ENCODE data around the gene ZNF549. TPM values are rescaled to one million over a fixed set of nuclear protein-coding genes. Genes with fewer than 3 reads are reported as not detected.
"Not testable (repeated sequence)": the region's sequence is repeated elsewhere in the genome, so short reads cannot be mapped to it uniquely, and the experiment has no call there.

Gene ZNF549
- polyA plus RNA-seq (ENCODE audit: insufficient read length in 12 of 12) = 10 to 100 TPM in 2 of 12 donors, 1 to 10 TPM in 9, not detected in 1; 6.0 to 11.0 (median 7.4) TPM
- long read RNA-seq, donor 1, full-length matches to known transcripts = 6 of 6 reads
- long read RNA-seq, donor 1, partial matches to known transcripts = 0 of 6 reads
- long read RNA-seq, donor 1, other reads (novel, unspliced or antisense) = 0 of 6 reads
- long read RNA-seq, donor 2, full-length matches to known transcripts = 2 of 8 reads
- long read RNA-seq, donor 2, partial matches to known transcripts = 6 of 8 reads
- long read RNA-seq, donor 2, other reads (novel, unspliced or antisense) = 0 of 8 reads
- long read RNA-seq, donor 3 = 0 reads
- long read RNA-seq, donor 4 = 0 reads
- long read RNA-seq, donor 5, full-length matches to known transcripts = 5 of 32 reads
- long read RNA-seq, donor 5, partial matches to known transcripts = 27 of 32 reads
- long read RNA-seq, donor 5, other reads (novel, unspliced or antisense) = 0 of 32 reads
- long read RNA-seq, donor 6, full-length matches to known transcripts = 1 of 1 reads
- long read RNA-seq, donor 6, partial matches to known transcripts = 0 of 1 reads
- long read RNA-seq, donor 6, other reads (novel, unspliced or antisense) = 0 of 1 reads
- long read RNA-seq, donor 7 = 0 reads
- long read RNA-seq, donor 8, full-length matches to known transcripts = 1 of 1 reads
- long read RNA-seq, donor 8, partial matches to known transcripts = 0 of 1 reads
- long read RNA-seq, donor 8, other reads (novel, unspliced or antisense) = 0 of 1 reads
- long read RNA-seq, donor 9, full-length matches to known transcripts = 2 of 2 reads
- long read RNA-seq, donor 9, partial matches to known transcripts = 0 of 2 reads
- long read RNA-seq, donor 9, other reads (novel, unspliced or antisense) = 0 of 2 reads
- long read RNA-seq, donor 10, full-length matches to known transcripts = 1 of 1 reads
- long read RNA-seq, donor 10, partial matches to known transcripts = 0 of 1 reads
- long read RNA-seq, donor 10, other reads (novel, unspliced or antisense) = 0 of 1 reads
- long read RNA-seq, donor 11, full-length matches to known transcripts = 2 of 2 reads
- long read RNA-seq, donor 11, partial matches to known transcripts = 0 of 2 reads
- long read RNA-seq, donor 11, other reads (novel, unspliced or antisense) = 0 of 2 reads

DNA sequence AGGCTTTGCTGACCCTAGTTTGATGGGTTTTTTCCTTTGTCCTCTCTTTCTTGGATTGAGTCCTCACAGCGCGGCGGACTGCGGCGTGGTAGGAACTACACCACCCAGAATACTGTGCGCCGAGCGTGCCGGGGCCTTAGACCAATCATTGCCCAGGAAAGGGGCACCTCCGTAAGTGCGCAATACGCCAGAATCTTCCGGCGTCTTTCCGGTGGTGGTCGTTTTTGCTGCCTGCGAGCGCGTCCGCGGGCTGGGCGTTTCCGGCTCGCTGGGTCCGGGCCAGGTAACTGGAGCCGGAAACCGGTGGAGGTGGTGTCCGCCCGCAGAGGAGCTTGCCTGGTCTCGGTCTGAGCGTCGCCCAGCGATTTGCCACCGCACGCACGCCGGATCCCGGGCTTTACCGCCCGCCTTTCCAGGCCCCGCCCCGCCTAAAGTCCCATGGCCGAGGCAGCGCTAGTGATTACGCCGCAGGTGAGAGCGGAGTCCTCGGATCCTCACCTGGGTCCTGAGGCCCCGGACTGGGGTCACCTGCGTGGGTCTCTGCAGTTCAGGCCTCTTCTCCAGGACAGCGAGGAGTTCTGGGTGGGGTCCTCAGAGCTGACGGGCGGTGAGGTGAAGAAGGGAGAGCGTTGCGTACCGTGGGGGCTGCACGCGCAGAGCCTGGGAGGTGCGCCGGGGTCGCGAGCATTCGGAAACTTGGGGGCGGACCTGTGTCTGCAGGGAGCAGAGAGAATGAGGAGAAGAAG lies at the start of gene ZNF549:
TSS of gene ZNF549 (plus strand) at position 221 of the 746 bp plus-strand sequence. CDS start at position 439, 218 bp downstream.
- peak; percentile 91 for DNase-seq

DNA sequence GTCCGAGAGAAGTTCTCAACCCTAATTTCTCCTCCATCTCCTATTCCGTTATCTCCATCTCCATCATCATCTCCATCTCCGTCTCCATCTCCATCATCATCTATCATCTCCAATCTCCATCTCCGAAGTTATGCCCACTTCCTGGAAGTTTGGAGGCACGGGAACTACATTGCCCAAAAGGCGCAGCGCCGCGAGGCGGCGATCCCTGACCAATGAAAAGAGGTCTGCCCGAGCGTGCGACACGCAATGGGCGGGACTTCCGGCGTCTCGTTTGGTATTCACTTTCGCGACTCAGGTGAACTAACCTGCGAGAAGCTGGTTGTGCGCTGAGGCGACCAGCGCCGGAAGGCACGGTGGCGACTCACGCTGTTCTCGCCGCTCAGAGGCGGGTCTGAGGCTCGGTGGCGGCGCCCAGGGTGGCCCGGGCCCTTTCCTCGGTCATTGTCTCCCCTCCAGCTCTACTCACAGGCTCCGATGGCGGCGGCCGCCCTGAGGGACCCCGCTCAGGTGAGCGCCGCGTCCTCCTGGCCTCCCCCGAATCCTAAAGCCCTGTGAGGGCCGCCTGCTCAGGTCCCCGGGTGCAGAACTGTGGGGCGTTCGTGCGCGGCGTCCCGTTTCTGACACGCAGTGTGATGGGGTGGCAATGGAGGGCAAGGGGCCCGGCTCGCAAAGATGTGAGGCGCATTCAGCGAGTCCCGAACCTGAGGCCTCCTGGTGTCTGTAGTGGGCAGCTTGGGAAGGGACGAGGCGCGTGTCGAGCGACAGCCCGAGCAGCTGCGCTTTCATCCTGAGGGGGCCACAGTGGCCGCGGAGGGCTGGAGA lies 39.5 kb upstream of the ZNF549 start, which contains the start of gene ZNF419:
TSS of gene ZNF419 (plus strand) at position 274 of the 822 bp plus-strand sequence. CDS start at position 475, 201 bp downstream.
- peak; percentile 94 for DNase-seq

DNA sequence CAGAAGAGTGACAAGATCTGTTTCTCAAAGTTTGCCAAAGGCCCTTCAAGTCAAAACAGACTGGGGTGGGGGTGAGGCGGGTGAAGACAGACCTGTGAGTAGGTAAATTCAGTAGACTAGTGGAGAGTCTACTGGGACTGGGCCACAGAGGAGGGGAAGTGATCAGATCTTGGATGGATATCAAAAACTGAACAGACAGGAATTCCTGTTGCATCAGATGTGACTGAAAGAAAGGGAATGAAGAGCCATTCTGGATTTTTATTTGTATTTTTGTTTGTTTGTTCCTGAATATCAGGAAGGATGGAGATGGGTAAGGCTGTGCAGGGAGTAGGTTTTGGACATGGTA lies 38.9 kb upstream of the ZNF549 start:
- DNase-seq = not testable (repeated sequence)

DNA sequence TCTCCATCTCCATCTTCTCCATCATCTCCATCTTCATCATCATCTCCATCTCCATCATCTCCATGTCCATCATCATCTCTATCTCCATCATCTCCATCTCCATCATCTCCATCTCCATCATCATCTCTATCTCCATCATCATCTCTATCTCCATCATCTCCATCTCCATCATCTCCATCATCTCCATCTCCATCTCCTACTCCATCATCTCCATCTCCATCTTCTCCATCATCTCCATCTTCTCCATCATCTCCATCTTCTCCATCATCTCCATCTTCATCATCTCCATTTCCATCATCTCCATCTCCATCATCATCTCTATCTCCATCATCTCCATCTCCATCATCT lies 27.9 kb upstream of the ZNF549 start:
- not testable (repeated sequence) for DNase-seq

DNA sequence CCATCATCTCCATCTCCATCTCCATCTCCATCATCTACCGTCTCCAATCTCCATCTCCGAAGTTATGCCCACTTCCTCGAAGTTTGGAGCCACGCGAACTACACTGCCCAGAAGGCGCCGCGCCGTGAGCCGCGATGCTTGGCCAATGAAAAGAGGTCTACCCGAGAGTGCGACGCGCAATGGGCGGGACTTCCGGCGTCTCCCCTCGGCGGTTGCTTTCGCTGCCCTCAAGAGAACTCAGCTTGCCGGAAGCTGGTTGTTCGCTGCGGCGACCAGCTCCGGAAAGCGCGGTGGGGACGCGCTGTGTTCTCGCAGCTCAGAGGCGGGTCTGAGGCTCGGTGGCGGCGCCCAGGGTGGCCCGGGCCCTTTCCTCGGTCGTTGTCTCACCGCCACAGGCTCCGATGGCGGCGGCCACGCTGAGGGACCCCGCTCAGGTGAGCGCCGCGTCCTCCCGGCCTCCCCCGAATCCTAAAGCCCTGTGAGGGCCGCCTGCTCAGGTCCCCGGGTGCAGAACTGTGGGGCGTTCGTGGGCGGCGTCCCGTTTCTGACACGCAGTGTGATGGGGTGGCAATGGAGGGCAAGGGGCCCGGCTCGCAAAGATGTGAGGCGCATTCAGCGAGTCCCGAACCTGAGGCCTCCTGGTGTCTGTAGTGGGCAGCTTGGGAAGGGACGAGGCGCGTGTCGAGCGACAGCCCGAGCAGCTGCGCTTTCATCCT lies 27.3 kb upstream of the ZNF549 start, which contains the start of gene ZNF773:
TSS of gene ZNF773 (plus strand) at position 259 of the 716 bp plus-strand sequence. CDS start at position 402, 143 bp downstream.
- DNase-seq = peak; percentile 97

DNA sequence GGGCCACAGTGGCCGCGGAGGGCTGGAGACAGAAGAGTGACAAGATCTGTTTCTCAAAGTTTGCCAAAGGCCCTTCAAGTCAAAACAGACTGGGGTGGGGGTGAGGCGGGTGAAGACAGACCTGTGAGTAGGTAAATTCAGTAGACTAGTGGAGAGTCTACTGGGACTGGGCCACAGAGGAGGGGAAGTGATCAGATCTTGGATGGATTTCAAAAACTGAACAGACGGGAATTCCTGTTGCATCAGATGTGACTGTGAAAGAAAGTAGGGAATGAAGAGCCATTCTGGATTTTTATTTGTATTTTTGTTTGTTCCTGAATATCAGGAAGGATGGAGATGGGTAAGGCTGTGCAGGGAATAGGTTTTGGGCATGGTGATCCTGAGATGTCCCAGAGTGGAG lies 26.8 kb upstream of the ZNF549 start:
- not testable (repeated sequence) for DNase-seq

DNA sequence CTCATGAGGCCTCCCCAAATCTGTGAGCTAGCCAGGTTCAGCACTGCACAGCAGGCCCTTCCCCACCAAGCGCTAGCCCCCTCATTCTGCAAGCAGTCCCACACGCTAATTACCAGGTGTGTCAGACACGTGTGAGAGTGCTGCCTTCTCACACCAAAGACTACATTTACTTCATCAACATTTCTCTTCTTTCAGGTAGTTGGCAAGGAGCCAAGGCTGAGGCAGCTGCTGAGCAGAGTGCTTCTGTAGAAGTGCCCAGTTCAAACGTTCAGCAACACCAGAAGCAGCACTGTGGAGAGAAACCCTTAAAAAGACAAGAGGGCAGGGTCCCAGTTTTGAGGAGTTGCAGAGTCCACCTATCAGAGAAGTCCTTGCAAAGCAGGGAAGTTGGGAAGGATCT lies 21.0 kb upstream of the ZNF549 start:
- no peak for DNase-seq

DNA sequence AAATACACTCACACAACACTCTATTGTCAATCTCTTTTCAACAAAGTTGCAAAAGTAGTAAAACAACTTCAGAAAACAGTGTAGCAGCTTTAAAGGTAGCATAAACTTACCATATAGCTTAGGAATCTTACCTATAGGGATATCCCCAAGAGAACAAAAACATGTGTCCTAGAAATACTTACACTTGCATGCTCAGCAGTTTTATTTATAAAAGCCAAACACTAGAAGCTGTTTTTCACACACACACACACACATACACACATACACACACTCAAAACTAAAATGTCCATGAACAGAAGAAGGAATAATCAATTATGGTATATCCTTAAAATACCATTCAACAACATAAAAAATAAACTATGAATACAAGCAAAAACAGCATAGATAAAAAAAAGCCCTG lies 15.7 kb upstream of the ZNF549 start:
- DNase-seq = no peak

DNA sequence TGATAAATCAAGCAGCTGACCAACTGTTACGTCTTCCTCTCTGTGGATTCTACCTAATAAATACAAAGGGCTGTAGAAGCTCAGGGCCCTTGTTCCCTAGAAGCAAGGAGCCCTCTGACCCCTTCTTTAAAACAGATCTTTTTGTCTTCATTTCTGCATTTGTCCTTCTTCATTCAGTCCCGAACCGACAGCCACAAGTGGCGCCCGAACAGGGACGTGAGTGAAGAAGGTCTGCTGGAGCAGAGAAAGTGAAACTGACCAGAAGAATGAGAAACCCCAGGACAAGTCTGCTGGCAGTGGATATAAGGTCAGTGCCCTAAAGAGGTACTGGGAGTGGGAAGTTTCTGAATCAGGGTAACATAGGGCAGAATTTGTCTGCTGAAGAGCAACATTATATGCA lies 14.3 kb upstream of the ZNF549 start:
- no peak for DNase-seq

DNA sequence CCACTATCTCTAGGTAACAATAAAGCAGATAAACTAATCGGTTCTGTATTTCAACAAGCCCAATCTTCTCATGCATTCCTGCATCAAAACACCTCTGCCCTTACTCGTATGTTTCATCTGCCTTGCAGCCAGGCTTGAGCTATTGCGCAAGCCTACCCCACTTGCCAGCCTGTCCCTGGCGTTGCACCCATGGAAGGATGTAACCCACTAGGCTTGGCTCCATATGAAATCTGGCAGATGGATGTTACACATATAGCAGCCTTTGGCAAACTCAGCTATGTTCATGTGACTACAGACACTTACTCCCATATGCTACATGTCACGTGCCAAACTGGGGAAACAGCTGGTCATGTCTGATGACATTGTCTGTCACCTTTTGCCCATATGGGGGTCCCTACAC lies 11.9 kb upstream of the ZNF549 start:
- no peak for DNase-seq

DNA sequence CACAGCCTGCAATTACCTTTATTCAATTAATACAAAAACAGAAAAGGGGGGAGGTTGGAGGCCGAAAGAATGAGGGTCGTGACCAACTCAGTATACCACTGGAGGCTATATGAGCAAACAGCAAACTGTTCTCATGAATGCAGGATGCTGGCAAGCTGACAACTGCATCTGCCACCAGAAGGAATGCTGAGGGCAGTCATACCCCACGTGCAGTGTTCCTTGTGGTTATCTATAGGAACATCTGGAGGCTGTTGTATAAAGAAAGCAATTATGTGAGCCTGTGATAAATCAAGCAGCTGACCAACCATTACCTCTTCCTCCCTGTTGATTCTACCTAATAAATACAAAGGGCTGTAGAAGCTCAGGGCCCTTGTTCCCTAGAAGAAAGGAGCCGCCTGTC lies 9.1 kb upstream of the ZNF549 start:
- DNase-seq = not testable (repeated sequence)

DNA sequence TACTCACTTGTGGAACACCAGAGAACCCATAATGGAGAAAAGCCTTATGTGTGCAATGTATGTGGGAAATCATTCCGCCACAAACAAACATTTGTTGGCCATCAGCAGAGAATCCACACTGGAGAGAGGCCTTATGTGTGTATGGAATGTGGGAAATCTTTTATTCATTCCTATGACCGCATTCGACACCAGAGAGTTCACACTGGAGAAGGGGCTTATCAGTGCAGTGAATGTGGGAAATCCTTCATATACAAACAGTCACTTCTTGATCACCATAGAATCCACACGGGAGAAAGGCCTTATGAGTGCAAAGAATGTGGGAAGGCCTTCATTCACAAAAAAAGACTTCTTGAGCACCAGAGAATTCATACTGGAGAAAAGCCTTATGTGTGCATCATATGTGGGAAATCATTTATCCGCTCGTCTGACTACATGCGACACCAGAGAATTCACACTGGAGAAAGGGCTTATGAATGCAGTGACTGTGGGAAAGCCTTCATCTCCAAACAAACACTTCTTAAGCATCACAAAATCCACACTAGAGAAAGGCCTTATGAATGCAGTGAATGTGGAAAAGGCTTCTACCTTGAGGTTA lies 10.9 kb downstream of the ZNF549 start:
- no peak for DNase-seq

DNA sequence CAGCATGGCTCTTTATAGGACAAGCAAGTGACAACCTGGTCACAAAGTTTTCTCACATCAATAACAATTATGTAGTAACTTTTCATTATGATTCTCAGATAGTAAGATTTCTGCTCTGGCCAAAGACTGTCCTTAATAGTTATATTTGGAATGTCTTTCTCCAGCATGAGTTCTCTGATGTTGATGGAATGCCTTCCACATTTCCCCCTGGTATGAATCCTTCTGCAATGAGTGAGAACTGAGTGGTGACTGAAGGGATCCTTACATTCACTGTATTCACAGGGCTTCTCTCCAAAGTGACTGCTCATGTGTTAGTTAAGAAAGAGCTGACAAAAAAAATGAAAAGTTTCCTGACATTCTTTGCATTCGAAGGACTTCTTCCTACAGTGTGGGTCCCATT lies 19.4 kb downstream of the ZNF549 start:
- no peak for DNase-seq

DNA sequence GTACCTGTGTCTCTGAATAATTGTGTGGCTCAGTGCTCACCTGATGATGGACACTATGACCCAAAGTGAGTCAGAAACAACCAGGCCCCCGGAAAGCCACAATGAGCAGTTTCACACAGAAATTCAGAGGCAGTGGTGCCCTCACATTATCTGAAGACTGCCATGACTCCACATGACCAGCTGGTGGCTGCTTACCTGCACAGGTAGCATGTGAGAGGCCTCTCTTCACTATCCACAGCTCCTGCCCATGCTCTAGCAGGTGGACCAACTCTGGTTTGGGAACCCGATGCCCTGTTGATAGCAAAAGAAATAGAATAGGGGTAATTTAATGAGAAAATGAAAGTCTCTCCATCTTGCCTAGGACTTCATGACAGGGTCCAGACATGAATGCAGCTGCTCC lies 25.3 kb downstream of the ZNF549 start:
- DNase-seq = no peak

DNA sequence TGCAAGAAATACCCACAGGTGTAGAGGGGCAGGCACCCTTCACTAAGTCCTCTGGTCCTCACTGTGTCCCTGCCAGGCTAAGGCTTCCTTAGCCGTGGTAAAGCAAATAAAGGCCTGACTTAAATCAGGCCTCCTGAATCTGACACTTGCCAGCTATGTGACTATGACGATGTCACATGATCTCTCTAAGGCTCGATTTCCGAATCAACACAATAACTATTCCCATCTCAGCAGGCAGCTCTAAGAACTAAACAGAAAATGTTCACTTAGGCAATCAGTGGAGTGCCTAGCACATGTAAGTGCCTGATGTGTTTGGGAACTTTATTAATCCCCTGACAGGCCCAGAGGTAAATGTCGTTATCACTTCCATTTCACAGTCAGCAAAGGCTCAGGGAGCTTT lies 30.5 kb downstream of the ZNF549 start:
- DNase-seq = no peak

DNA sequence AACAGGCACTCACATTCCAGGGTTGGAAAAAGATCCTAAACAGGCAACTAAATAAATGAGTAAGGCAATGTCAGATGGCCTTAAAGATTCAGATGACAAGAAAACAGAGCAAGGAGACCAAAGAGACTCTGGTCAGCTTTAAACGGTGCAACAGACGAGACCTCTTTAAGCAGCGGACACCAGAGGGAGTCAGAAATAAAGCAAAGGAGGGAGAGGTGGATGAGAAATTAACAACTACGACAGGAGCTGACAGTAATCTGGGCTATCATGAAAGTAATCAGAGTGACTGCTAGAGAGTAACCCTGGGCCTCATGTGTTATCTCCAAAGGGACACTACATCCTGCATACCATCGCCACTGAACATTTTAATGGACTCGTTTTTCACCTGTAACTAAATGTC lies 31.4 kb downstream of the ZNF549 start:
- no peak for DNase-seq

DNA sequence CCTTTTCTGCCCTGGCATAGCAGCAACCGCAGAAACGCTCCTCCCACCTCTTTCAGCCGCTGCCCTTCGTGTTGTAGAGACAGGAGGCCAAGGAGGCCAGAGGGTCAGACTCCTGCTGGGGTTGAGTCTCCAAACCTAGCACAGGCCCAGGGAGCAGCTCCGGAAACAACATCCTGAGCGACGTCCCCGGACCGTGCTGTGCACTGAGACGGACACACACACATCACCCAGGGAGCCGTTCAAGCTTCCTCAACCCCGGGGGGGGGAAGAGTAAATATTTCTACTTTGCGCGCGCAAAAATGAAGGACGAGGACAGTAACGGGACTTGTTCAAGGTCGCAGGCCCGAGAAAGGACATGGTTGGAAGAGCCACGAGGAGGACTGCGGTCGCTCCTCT lies 31.9 kb downstream of the ZNF549 start:
- no peak for DNase-seq

DNA sequence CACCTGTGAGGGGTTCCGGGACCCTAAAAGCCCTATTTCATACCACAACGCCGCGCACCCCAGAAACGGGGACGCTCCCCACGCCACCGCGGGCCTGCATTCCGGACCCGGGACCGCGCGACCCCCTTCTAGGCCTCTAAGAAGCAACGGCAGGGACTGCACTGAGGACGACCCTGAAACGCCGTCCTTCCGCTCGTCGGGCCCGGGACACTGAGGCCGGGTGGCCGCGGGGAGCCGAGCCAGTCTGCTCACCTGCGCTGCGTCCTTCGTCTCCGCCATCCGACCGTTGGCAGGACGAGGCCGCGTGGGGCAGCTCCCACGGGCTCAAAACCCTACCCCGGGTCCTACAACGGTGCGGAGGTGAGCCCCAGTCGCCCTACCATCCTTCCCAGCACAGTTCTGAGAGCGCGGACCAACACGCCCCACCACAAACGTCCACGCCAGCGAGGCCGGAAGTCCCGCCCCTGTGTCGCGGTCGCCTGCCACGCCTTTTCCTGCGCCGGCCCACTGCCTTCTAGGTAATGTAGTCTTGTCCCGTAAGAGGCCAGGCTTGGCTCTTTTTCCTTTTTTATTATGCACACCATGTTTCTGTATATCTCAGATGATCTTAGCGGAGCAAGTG lies 32.4 kb downstream of the ZNF549 start, which contains the start of gene ZNF550:
TSS of gene ZNF550 (minus strand) at position 460 of the 622 bp plus-strand sequence. CDS start at position 279, 181 bp downstream.
- DNase-seq = peak; percentile 93

DNA sequence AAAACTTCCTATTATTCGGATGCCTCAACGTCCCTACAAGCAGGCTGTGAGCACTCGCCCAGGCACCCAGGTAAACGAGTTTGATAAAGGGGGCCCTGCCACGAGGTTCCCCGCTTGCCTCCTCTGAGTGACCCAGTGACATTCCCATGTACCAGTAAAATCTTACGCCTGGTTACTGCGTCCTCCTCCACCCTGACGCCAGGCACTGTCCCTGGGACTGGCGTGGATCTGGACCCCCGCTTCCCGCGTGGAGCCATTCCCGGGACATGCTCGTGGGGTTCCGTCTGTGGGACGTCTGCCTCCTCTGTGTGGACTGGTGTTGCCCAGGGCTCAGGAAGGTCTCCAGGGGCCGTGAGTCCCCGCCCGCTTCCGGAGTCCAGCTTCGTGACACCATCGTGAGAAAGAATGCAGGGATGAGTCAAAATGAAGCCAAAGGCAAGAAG lies 32.9 kb downstream of the ZNF549 start:
- no peak for DNase-seq

All from muscle of arm (tissue), 14 donors.